ENCODE results near the gene SEMA4G. TPM values are rescaled to one million over a fixed set of nuclear protein-coding genes. Genes with fewer than 3 reads are reported as not detected.

SEMA4G gene
- polyA plus RNA-seq, 1 experiment, result 4.2 TPM

DNA sequence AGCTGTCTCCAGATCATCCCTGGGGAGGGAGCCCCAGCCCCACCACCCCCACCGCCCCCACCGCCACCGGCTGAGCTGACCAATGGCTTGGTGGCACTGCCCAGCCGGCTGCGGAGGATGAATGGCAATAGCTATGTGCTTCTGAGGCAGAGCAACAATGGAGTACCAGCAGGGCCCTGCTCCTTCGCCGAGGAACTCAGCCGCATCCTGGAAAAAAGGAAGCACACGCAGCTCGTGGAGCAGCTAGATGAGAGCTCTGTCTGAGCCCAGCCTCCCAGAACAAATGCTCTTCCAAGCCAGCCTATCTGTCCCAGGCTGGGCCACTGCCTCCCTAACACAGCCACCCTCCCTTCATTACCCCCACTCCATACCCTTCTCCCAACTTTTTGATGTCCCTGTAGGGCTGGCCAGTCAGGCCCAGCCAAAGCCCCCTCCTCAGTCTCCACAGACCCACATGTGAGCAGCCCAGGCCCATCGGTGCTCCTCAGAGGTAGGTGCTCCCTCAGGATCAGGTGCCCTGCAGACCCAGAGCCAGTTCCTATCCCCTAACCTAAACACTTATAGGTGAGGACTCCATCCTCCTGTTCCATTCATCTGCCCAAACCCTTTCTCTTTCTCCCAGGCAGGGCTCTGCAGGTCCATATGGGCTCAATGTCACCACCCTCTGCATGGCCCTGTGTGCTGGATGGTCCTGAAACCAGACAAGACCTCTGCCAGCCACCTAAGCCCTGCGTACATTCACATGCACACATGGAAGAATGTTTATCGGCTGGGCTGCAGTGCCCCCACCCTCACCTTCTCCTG is 14.8 kb downstream of the SEMA4G start:
- DNase-seq (ENCODE audit: low read depth), result no peak
- H3K27me3 ChIP-seq (ENCODE audit: control insufficient read depth, insufficient read depth, low read length), result no peaks in the 10 kb centered on the region
- POLR2A ChIA-PET, result no interaction called here
- H3K4me3 ChIP-seq (ENCODE audit: low read depth, low read length), result no peak overlapping the region
- H3K36me3 ChIP-seq (ENCODE audit: control insufficient read depth, insufficient read depth, low read length), result peaks cover 15% of the 10 kb centered on the region
- CTCF ChIA-PET, result interaction anchor here (0.8 to 1.8 kb wide), 4 partner anchors 10 to 30 kb away, joined by 3 to 6 read pairs (median 4); no protein-coding TSS in a partner anchor
- TF ChIP-seq, protein P1, sequence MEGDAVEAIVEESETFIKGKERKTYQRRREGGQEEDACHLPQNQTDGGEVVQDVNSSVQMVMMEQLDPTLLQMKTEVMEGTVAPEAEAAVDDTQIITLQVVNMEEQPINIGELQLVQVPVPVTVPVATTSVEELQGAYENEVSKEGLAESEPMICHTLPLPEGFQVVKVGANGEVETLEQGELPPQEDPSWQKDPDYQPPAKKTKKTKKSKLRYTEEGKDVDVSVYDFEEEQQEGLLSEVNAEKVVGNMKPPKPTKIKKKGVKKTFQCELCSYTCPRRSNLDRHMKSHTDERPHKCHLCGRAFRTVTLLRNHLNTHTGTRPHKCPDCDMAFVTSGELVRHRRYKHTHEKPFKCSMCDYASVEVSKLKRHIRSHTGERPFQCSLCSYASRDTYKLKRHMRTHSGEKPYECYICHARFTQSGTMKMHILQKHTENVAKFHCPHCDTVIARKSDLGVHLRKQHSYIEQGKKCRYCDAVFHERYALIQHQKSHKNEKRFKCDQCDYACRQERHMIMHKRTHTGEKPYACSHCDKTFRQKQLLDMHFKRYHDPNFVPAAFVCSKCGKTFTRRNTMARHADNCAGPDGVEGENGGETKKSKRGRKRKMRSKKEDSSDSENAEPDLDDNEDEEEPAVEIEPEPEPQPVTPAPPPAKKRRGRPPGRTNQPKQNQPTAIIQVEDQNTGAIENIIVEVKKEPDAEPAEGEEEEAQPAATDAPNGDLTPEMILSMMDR (IDR thresholded peaks at IDR 0.05; ENCODE audit: insufficient read depth, low read depth, low read length), result no peak

GRCh38 chr10:100984672-100985177 is 15.4 kb downstream of the SEMA4G start:
- TF ChIP-seq, protein P1 (IDR thresholded peaks at IDR 0.05; ENCODE audit: insufficient read depth, low read depth, low read length), result no peak
- ChIA-PET POLR2A (no interaction called here), CTCF (interaction anchor here (0.8 to 1.8 kb wide), 5 partner anchors 9 to 30 kb away, joined by 3 to 6 read pairs (median 4); partner anchors contain the start of gene SEMA4G)
- H3K36me3 ChIP-seq (ENCODE audit: control insufficient read depth, insufficient read depth, low read length), result peaks cover 14% of the 10 kb centered on the region
- H3K4me3 ChIP-seq (ENCODE audit: low read depth, low read length), result no peak overlapping the region
- no peaks in the 10 kb centered on the region for H3K27me3 ChIP-seq (ENCODE audit: control insufficient read depth, insufficient read depth, low read length)
- DNase-seq (ENCODE audit: low read depth), result no peak

DNA sequence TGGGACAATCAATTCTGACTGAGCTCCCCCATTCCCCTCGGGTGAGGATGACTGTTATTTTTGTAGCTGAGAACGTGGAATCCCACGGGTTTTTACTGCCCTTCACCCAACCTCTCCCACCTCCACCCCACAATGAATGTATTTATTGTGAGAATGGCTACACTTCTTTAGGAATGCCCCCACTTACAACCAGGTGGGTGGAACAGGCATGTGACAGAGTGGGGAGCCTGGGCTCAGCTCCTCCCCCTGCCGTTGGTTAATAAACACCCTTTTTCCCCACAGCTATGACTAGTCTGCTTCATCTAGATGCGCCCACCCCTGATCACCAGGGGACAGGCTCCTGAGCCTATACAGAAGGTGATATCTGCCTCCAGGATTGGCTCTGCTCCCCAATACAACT is 16.0 kb downstream of the SEMA4G start:
- POLR2A ChIA-PET, result no interaction called here
- H3K36me3 ChIP-seq (ENCODE audit: control insufficient read depth, insufficient read depth, low read length), result peaks cover 17% of the 10 kb centered on the region

DNA sequence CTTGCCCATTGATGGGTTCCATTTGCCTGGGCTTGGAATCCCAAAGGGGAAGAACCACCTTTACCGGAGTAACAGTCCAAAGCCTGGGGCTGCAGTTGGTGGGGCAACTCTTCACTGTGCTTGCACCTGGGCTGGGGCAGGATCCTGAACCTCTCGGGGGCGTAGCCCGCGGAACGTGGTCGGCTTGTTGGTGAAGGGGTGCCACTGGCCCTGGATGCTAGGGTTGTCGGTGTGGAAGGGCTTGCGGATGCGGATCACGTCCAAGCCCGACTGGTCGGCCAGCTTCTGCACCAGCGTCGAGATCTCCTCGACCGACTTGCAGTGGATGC is 17.3 kb downstream of the SEMA4G start:
- TF ChIP-seq, protein P1 (IDR thresholded peaks at IDR 0.05; ENCODE audit: insufficient read depth, low read depth, low read length), result no peak
- peak overlapping the region; percentile 95 for H3K4me3 ChIP-seq (ENCODE audit: low read depth, low read length)
- POLR2A ChIA-PET, result no interaction called here
- H3K36me3 ChIP-seq (ENCODE audit: control insufficient read depth, insufficient read depth, low read length), result peaks cover 17% of the 10 kb centered on the region
- H3K27me3 ChIP-seq (ENCODE audit: control insufficient read depth, insufficient read depth, low read length), result no peaks in the 10 kb centered on the region
- DNase-seq (ENCODE audit: low read depth), result no peak
- CTCF ChIA-PET, result interaction anchor here (0.8 to 21.8 kb wide), 5 partner anchors 11 to 424 kb away, joined by 3 to 479 read pairs (median 5); partner anchors contain the start of gene SEMA4G

More for the DNA sequence above, 16.0 kb downstream of the SEMA4G start:
- no peaks in the 10 kb centered on the region for H3K27me3 ChIP-seq (ENCODE audit: control insufficient read depth, insufficient read depth, low read length)
- TF ChIP-seq, protein P1 (IDR thresholded peaks at IDR 0.05; ENCODE audit: insufficient read depth, low read depth, low read length), result no peak
- no peak for DNase-seq (ENCODE audit: low read depth)
- CTCF ChIA-PET, result interaction anchor here (0.8 to 21.8 kb wide), 6 partner anchors 9 to 31 kb away, joined by 3 to 479 read pairs (median 3); partner anchors contain the start of gene SEMA4G
- H3K4me3 ChIP-seq (ENCODE audit: low read depth, low read length), result no peak overlapping the region

DNA sequence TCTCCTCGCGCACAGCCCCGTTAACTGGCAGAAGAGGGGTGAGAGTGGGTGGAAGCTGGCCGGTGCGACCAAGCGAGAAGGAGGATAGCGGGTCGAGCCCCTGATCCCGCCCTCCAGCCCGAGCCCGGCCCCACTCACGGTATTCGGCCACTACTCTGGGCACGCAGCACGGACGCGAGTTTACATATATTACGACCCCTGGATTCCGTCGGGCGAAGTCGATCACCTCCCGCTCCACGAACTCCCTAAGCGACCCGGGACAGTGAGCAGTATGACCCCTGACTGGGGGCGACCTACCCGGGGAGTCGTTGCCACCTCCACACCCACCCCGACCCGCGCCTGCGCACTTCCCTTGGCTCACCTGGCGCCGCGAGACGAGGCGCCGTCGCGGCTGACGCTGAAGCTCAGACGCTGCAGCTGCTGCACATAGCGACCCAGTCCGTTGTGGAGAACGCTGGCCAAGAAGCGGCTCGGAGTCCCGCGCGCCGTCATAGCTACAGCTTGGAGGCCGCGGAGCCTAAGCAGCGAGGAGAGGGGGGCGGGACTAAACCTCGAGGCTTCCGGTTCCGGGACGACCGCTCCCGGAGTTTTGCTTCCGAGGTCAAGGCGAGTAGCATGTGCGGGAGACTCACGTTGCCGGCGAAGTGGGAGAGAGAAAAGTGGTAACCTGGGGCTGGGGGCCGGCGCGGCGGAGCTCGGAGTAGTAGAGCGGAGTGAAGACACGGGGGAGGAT is 17.8 kb downstream of the SEMA4G start, which contains the start of the genes MRPL43 and TWNK:
Gene MRPL43 (minus strand): TSS at position 546 of the 733 bp plus-strand sequence. CDS start 54 bp downstream, at position 492.
Gene TWNK (plus strand): TSS at position 592 of the 733 bp plus-strand sequence. CDS start 668 bp downstream, outside the sequence.
- TF ChIP-seq, protein P1 (IDR thresholded peaks at IDR 0.05; ENCODE audit: insufficient read depth, low read depth, low read length), result no peak
- H3K27me3 ChIP-seq (ENCODE audit: control insufficient read depth, insufficient read depth, low read length), result no peaks in the 10 kb centered on the region

More for the DNA sequence above, 17.8 kb downstream of the SEMA4G start, which contains the start of the genes MRPL43 and TWNK:
- Histone ChIP-seq H3K36me3 (ENCODE audit: control insufficient read depth, insufficient read depth, low read length) (peaks cover 17% of the 10 kb centered on the region), H3K4me3 (ENCODE audit: low read depth, low read length) (peak within 1 kb of the TSS; percentile 95)
- CTCF ChIA-PET, result interaction anchor here (0.8 to 21.8 kb wide), 4 partner anchors 10 to 424 kb away, joined by 3 to 479 read pairs (median 8); no protein-coding TSS in a partner anchor
- POLR2A ChIA-PET, result no interaction called here
- no peak for DNase-seq (ENCODE audit: low read depth)

All from BJ (cell line).